ENCODE data around the gene KRTAP19-1. TPM values are rescaled to one million over a fixed set of nuclear protein-coding genes. Genes with fewer than 3 reads are reported as not detected.

The KRTAP19-1 gene
- total RNA-seq: not detected in 2 replicates

GRCh38 chr21:30480145-30480544 is at the start of gene KRTAP19-1:
KRTAP19-1 (minus strand) TSS chr21:30480367; CDS start chr21:30480317, 50 bp downstream.

GRCh38 chr21:30502041-30502440 is 21.9 kb upstream of the KRTAP19-1 start, which contains the start of gene KRTAP19-5:
KRTAP19-5 (minus strand) TSS chr21:30502141; CDS start chr21:30502090, 51 bp downstream.

GRCh38 chr21:30497065-30497464 is 16.9 kb upstream of the KRTAP19-1 start, which contains the start of gene KRTAP19-4:
KRTAP19-4 (minus strand) TSS chr21:30497165; CDS start chr21:30497110, 55 bp downstream.

GRCh38 chr21:30491963-30492428 is 11.8 kb upstream of the KRTAP19-1 start, which contains the start of gene KRTAP19-3:
KRTAP19-3 (minus strand) TSS chr21:30492013; CDS start chr21:30491957, 56 bp downstream.

GRCh38 chr21:30487336-30487735 is 7.2 kb upstream of the KRTAP19-1 start, which contains the start of gene KRTAP19-2:
KRTAP19-2 (minus strand) TSS chr21:30487436; CDS start chr21:30487348, 88 bp downstream.

GRCh38 chr21:30439975-30440374 is 40.2 kb downstream of the KRTAP19-1 start, which contains the start of gene KRTAP15-1:
KRTAP15-1 (plus strand) TSS chr21:30440275; CDS start chr21:30440328, 53 bp downstream.

GRCh38 chr21:30430170-30430655 is 50.0 kb downstream of the KRTAP19-1 start, which contains the start of gene KRTAP13-4:
KRTAP13-4 (plus strand) TSS chr21:30430220; CDS start chr21:30430276, 56 bp downstream.

Small RNA genes lying within 50 kb of the gene (small RNA-seq; reads per million reads assigned to genes)
- gene AP000567.1 (not detected), gene KRTAP19-10P (not detected), gene KRTAP19-9P (not detected)

Other genes with a start within 250 kb of the KRTAP19-1 start
- gene KRTAP24-1, start 197.4 kb downstream of the KRTAP19-1 start, total RNA-seq: not detected in 2 replicates
- gene KRTAP25-1, start 190.9 kb downstream of the KRTAP19-1 start, total RNA-seq: not detected in 2 replicates
- not detected in 2 replicates for gene KRTAP26-1, start 160.1 kb downstream of the KRTAP19-1 start, total RNA-seq
- gene KRTAP27-1, start 142.7 kb downstream of the KRTAP19-1 start, total RNA-seq: not detected in 2 replicates
- gene KRTAP23-1, start 131.8 kb downstream of the KRTAP19-1 start, total RNA-seq: not detected in 2 replicates
- gene KRTAP13-2, start 108.1 kb downstream of the KRTAP19-1 start, total RNA-seq: not detected in 2 replicates
- gene KRTAP13-1, start 84.3 kb downstream of the KRTAP19-1 start, total RNA-seq: not detected in 2 replicates
- not detected in 2 replicates for gene KRTAP13-3, start 54.4 kb downstream of the KRTAP19-1 start, total RNA-seq
- not detected in 2 replicates for gene KRTAP13-4, start 50.1 kb downstream of the KRTAP19-1 start, total RNA-seq
- not detected in 2 replicates for gene KRTAP15-1, start 40.1 kb downstream of the KRTAP19-1 start, total RNA-seq
- not detected in 2 replicates for gene KRTAP19-2, start 7.1 kb upstream of the KRTAP19-1 start, total RNA-seq
- not detected in 2 replicates for gene KRTAP19-3, start 11.6 kb upstream of the KRTAP19-1 start, total RNA-seq
- not detected in 2 replicates for gene KRTAP19-4, start 16.8 kb upstream of the KRTAP19-1 start, total RNA-seq
- gene KRTAP19-5, start 21.8 kb upstream of the KRTAP19-1 start, total RNA-seq: not detected in 2 replicates
- not detected in 2 replicates for gene KRTAP19-6, start 61.5 kb upstream of the KRTAP19-1 start, total RNA-seq
- gene KRTAP19-7, start 80.9 kb upstream of the KRTAP19-1 start, total RNA-seq: not detected in 2 replicates
- gene KRTAP22-2, start 110.0 kb upstream of the KRTAP19-1 start, total RNA-seq: not detected in 2 replicates
- gene KRTAP6-3, start 112.1 kb upstream of the KRTAP19-1 start, total RNA-seq: not detected in 2 replicates
- not detected in 2 replicates for gene KRTAP6-2, start 118.5 kb upstream of the KRTAP19-1 start, total RNA-seq
- gene KRTAP22-1, start 120.7 kb upstream of the KRTAP19-1 start, total RNA-seq: not detected in 2 replicates
- gene KRTAP6-1, start 133.6 kb upstream of the KRTAP19-1 start, total RNA-seq: not detected in 2 replicates
- gene KRTAP20-1, start 136.1 kb upstream of the KRTAP19-1 start, total RNA-seq: not detected in 2 replicates
- not detected in 2 replicates for gene KRTAP20-4, start 140.3 kb upstream of the KRTAP19-1 start, total RNA-seq
- not detected in 2 replicates for gene KRTAP20-2, start 154.8 kb upstream of the KRTAP19-1 start, total RNA-seq
- not detected in 2 replicates for gene KRTAP20-3, start 162.5 kb upstream of the KRTAP19-1 start, total RNA-seq
- not detected in 2 replicates for gene KRTAP21-3, start 238.4 kb upstream of the KRTAP19-1 start, total RNA-seq